ENCODE results near the gene NEB.
"Not testable (repeated sequence)": the region's sequence is repeated elsewhere in the genome, so short reads cannot be mapped to it uniquely, and the experiment has no call there.

The NEB gene

GRCh38 chr2:151609705-151610104 is 124.6 kb downstream of the NEB start:
- H3K4me3 ChIP-seq (ENCODE audit: low read length), result no peak overlapping the region

GRCh38 chr2:151607459-151608424 is 126.5 kb downstream of the NEB start:
- not testable (repeated sequence) for H3K4me3 ChIP-seq (ENCODE audit: low read length)

More at GRCh38 chr2:151609705-151610104, 124.6 kb downstream of the NEB start:
- no peak for TF ChIP-seq ZNF274 (IDR thresholded peaks at IDR 0.05; ENCODE audit: low read depth, low read length)

GRCh38 chr2:151603530-151603929 is 130.7 kb downstream of the NEB start:
- H3K4me3 ChIP-seq (ENCODE audit: low read length), result not testable (repeated sequence)

GRCh38 chr2:151602402-151602801 is 131.9 kb downstream of the NEB start:
- not testable (repeated sequence) for H3K4me3 ChIP-seq (ENCODE audit: low read length)

GRCh38 chr2:151601803-151602202 is 132.5 kb downstream of the NEB start:
- not testable (repeated sequence) for H3K4me3 ChIP-seq (ENCODE audit: low read length)

- H3K4me3 ChIP-seq (ENCODE audit: low read length), result not testable (repeated sequence)
These were observed 137.2 kb downstream of the NEB start for GRCh38 chr2:151596903-151597608.

GRCh38 chr2:151591908-151592255 is 142.4 kb downstream of the NEB start:
- not testable (repeated sequence) for H3K4me3 ChIP-seq (ENCODE audit: low read length)

GRCh38 chr2:151591250-151591907 is 142.9 kb downstream of the NEB start:
- H3K4me3 ChIP-seq (ENCODE audit: low read length), result not testable (repeated sequence)

- not testable (repeated sequence) for H3K4me3 ChIP-seq (ENCODE audit: low read length)
These were observed 153.0 kb downstream of the NEB start for GRCh38 chr2:151581300-151581699.

- H3K4me3 ChIP-seq (ENCODE audit: low read length), result not testable (repeated sequence)
These were observed 153.6 kb downstream of the NEB start for GRCh38 chr2:151580697-151581096.

- no peak for TF ChIP-seq ZNF274 (IDR thresholded peaks at IDR 0.05; ENCODE audit: low read depth, low read length)
- no peak overlapping the region for H3K4me3 ChIP-seq (ENCODE audit: low read length)
These were observed 157.2 kb downstream of the NEB start for GRCh38 chr2:151577116-151577515.

- TF ChIP-seq ZNF274 (IDR thresholded peaks at IDR 0.05; ENCODE audit: low read depth, low read length), result no peak
- H3K4me3 ChIP-seq (ENCODE audit: low read length), result no peak overlapping the region
These were observed 158.2 kb downstream of the NEB start for GRCh38 chr2:151576080-151576479.

GRCh38 chr2:151575338-151575737 is 158.9 kb downstream of the NEB start:
- TF ChIP-seq ZNF274 (IDR thresholded peaks at IDR 0.05; ENCODE audit: low read depth, low read length), result no peak
- no peak overlapping the region for H3K4me3 ChIP-seq (ENCODE audit: low read length)

GRCh38 chr2:151570191-151570590 is 164.1 kb downstream of the NEB start:
- no peak for TF ChIP-seq ZNF274 (IDR thresholded peaks at IDR 0.05; ENCODE audit: low read depth, low read length)
- H3K4me3 ChIP-seq (ENCODE audit: low read length), result no peak overlapping the region

- TF ChIP-seq ZNF274 (IDR thresholded peaks at IDR 0.05; ENCODE audit: low read depth, low read length), result no peak
- no peak overlapping the region for H3K4me3 ChIP-seq (ENCODE audit: low read length)
These were observed 165.1 kb downstream of the NEB start for GRCh38 chr2:151569167-151569566.
